Stimulated activated CD4-positive, alpha-beta T cell treated with anti-CD3 and anti-CD28 coated beads, Interleukin-15, amount 100 ng/mL, for 48 hours (primary cell): ENCODE data around the gene WDR54.
"Not testable (repeated sequence)": the region's sequence is repeated elsewhere in the genome, so short reads cannot be mapped to it uniquely, and the experiment has no call there.

Experiments used
- DNase-seq, 2 donors: peaks; one replicate each; pipeline ENCODE4 v3.0.0-alpha.2; 2020; ENCODE audit warnings: low read depth in 2 of 2

Gene WDR54

GRCh38 chr2:74429487-74430451 lies 8.2 kb downstream of the WDR54 start:
- no peak for DNase-seq

- no peak for DNase-seq
Measured at GRCh38 chr2:74430502-74430901, 9.0 kb downstream of the WDR54 start.

- DNase-seq = no peak
Measured at GRCh38 chr2:74436111-74436805, 14.7 kb downstream of the WDR54 start.

GRCh38 chr2:74436848-74437695 lies 15.5 kb downstream of the WDR54 start:
- DNase-seq = no peak

- DNase-seq = no peak
Measured at GRCh38 chr2:74438248-74438647, 16.7 kb downstream of the WDR54 start.

- DNase-seq = no peak
Measured at GRCh38 chr2:74439373-74439772, 17.8 kb downstream of the WDR54 start.

- DNase-seq = no peak
Measured at GRCh38 chr2:74439803-74440377, 18.4 kb downstream of the WDR54 start.

GRCh38 chr2:74440378-74441169 lies 19.0 kb downstream of the WDR54 start:
- DNase-seq = peak; percentile 40 to 48

GRCh38 chr2:74441170-74441689 lies 19.7 kb downstream of the WDR54 start:
- DNase-seq = no peak

GRCh38 chr2:74441690-74442482 lies 20.4 kb downstream of the WDR54 start, which contains the start of gene RTKN:
TSS of gene RTKN (minus strand) at chr2:74441937. CDS start at chr2:74441816, 121 bp downstream.
- no peak for DNase-seq

GRCh38 chr2:74442483-74443297 lies 21.2 kb downstream of the WDR54 start:
- DNase-seq = not testable (repeated sequence)

- DNase-seq = no peak
Measured at GRCh38 chr2:74444498-74445318, 23.2 kb downstream of the WDR54 start.

- no peak for DNase-seq
Measured at GRCh38 chr2:74447230-74447999, 25.9 kb downstream of the WDR54 start.

- no peak for DNase-seq
Measured at GRCh38 chr2:74448771-74449170, 27.2 kb downstream of the WDR54 start.

GRCh38 chr2:74450570-74451190 lies 29.1 kb downstream of the WDR54 start:
- no peak for DNase-seq

- DNase-seq = peak; percentile 96
Measured at GRCh38 chr2:74454654-74455511, 33.4 kb downstream of the WDR54 start, which contains the start of gene INO80B. TSS of gene INO80B (plus strand) at chr2:74455087. CDS start at chr2:74455117, 30 bp downstream.
